ENCODE measurements around the gene PRKRIP1. TPM values are rescaled to one million over a fixed set of nuclear protein-coding genes. Genes with fewer than 3 reads are reported as not detected.

PRKRIP1 gene
- total and polyA plus RNA-seq, 2 donors from 2014 or later = 20.8 to 25.9 TPM

DNA sequence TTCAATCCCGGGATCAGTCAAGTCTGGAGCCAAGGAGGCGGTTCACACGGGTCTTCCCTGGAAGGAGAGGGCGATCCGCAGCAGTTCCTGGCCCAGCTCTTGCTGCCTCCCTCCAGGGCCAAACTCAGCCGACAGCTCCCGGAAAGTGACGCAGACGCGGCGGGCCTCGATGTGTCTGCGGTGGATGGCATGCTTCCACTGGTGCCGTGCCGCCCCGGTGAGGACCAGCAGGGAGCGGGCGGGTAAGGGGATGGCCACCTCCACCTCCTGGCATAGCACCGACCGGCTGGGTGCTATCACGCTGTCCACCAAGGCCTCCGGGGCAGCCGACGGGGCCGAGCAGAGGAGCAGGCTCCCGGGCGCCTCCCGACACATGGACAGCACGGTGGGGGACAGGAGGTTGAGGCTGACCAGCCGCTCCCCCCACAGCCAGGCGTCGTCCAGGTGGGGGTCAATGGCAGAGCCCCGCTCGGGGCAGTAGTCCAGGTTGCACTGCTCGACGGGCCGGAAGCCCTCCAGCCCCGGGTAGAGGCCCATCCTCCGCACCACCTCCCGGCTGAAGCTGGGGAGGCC, 61.3 kb downstream of the PRKRIP1 start:
- no peak overlapping the region for H3K9ac ChIP-seq (ENCODE audit: low read length in 3 of 3)
- no peak overlapping the region for H3K4me3 ChIP-seq (ENCODE audit: low read length in 3 of 3)
- no peaks in the 10 kb centered on the region for H3K4me1 ChIP-seq (ENCODE audit: control insufficient read depth in 2 of 3, insufficient read depth in 2 of 3, low read depth in 1 of 3, low read length in 3 of 3)
- intact Hi-C loops (cut with DNase I) = no loop called here
- H3K36me3 ChIP-seq (ENCODE audit: control insufficient read depth in 2 of 3, insufficient read depth in 3 of 3, low read length in 3 of 3) = peaks cover 0 to 7% (median 7%) of the 10 kb centered on the region in 3 donors
- DNase-seq (peak in 1 of 5 donors; percentile 74), FAIRE-seq (no peak)
- no peak for TF ChIP-seq CTCF (IDR thresholded peaks at IDR 0.05; ENCODE audit: borderline replicate concordance, extremely low read depth, insufficient read depth)
- no peak overlapping the region for H3K27ac ChIP-seq (ENCODE audit: low read depth in 2 of 2, low read length in 2 of 2)
- H3K9me3 ChIP-seq (ENCODE audit: control insufficient read depth in 2 of 3, insufficient read depth in 1 of 3, low read length in 3 of 3) = no peaks in the 10 kb centered on the region
- H3K27me3 ChIP-seq (ENCODE audit: control insufficient read depth, insufficient read depth, low read length) = no peaks in the 10 kb centered on the region

GRCh38 chr7:102459221-102459844, 63.2 kb downstream of the PRKRIP1 start:
- Histone ChIP-seq H3K36me3 (ENCODE audit: control insufficient read depth in 2 of 3, insufficient read depth in 3 of 3, low read length in 3 of 3) (peaks cover 0 to 7% (median 7%) of the 10 kb centered on the region in 3 donors), H3K4me3 (ENCODE audit: low read length in 3 of 3) (no peak overlapping the region), H3K27me3 (ENCODE audit: control insufficient read depth, insufficient read depth, low read length) (no peaks in the 10 kb centered on the region), H3K4me1 (ENCODE audit: control insufficient read depth in 2 of 3, insufficient read depth in 2 of 3, low read depth in 1 of 3, low read length in 3 of 3) (peaks cover 0 to 6% (median 4%) of the 10 kb centered on the region in 3 donors), H3K9me3 (ENCODE audit: control insufficient read depth in 2 of 3, insufficient read depth in 1 of 3, low read length in 3 of 3) (no peaks in the 10 kb centered on the region), H3K27ac (ENCODE audit: low read depth in 2 of 2, low read length in 2 of 2) (no peak overlapping the region), H3K9ac (ENCODE audit: low read length in 3 of 3) (no peak overlapping the region)
- intact Hi-C loops (cut with DNase I) = no loop called here
- TF ChIP-seq CTCF (IDR thresholded peaks at IDR 0.05; ENCODE audit: borderline replicate concordance, extremely low read depth, insufficient read depth) = no peak
- no peak for FAIRE-seq
- peak in 1 of 5 donors; percentile 68 for DNase-seq

DNA sequence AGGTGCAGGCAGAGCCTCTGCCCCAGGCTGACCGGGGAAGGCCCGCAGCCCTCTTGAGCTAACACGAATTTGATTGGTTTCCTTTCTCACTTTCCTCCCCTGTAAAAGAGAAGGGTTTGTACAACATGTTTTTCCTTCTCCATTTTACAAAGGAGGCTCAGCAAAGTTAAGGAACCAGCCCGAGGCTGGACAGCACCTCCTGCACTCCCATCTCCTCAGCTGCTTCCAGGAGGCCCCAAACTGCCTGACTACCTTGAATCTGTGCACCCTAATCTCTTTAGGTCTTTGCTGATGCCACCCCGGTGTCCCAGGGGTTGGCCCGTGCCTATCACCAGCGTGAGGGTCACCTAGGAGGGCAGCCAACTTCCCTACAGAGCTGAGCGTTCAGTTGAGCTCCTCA, 64.3 kb downstream of the PRKRIP1 start:
- H3K4me3 ChIP-seq (ENCODE audit: low read length in 3 of 3) = no peak overlapping the region
- FAIRE-seq = no peak
- no peak for TF ChIP-seq CTCF (IDR thresholded peaks at IDR 0.05; ENCODE audit: borderline replicate concordance, extremely low read depth, insufficient read depth)
- no peak overlapping the region for H3K27ac ChIP-seq (ENCODE audit: low read depth in 2 of 2, low read length in 2 of 2)
- no peaks in the 10 kb centered on the region for H3K9me3 ChIP-seq (ENCODE audit: control insufficient read depth in 2 of 3, insufficient read depth in 1 of 3, low read length in 3 of 3)
- no peak for DNase-seq
- no peak overlapping the region for H3K9ac ChIP-seq (ENCODE audit: low read length in 3 of 3)
- intact Hi-C loops (cut with DNase I) = no loop called here
- peaks cover 0 to 7% (median 7%) of the 10 kb centered on the region in 3 donors for H3K36me3 ChIP-seq (ENCODE audit: control insufficient read depth in 2 of 3, insufficient read depth in 3 of 3, low read length in 3 of 3)
- H3K4me1 ChIP-seq (ENCODE audit: control insufficient read depth in 2 of 3, insufficient read depth in 2 of 3, low read depth in 1 of 3, low read length in 3 of 3) = peaks cover 0 to 6% (median 4%) of the 10 kb centered on the region in 3 donors
- no peaks in the 10 kb centered on the region for H3K27me3 ChIP-seq (ENCODE audit: control insufficient read depth, insufficient read depth, low read length)

All from kidney (tissue), 14 donors.